GM19397 (cell line): ENCODE results near the gene ACTR1A.
"Not testable (repeated sequence)": the region's sequence is repeated elsewhere in the genome, so short reads cannot be mapped to it uniquely, and the experiment has no call there.

ENCODE experiments used
- ATAC-seq: cut with Tn5 transposase; IDR thresholded peaks from one replicate; pipeline ENCODE4 v1.9.1; 2021; ENCODE audit warnings: mild to moderate bottlenecking, moderate library complexity; ENCODE audit not compliant: unreplicated experiment

The ACTR1A gene

DNA sequence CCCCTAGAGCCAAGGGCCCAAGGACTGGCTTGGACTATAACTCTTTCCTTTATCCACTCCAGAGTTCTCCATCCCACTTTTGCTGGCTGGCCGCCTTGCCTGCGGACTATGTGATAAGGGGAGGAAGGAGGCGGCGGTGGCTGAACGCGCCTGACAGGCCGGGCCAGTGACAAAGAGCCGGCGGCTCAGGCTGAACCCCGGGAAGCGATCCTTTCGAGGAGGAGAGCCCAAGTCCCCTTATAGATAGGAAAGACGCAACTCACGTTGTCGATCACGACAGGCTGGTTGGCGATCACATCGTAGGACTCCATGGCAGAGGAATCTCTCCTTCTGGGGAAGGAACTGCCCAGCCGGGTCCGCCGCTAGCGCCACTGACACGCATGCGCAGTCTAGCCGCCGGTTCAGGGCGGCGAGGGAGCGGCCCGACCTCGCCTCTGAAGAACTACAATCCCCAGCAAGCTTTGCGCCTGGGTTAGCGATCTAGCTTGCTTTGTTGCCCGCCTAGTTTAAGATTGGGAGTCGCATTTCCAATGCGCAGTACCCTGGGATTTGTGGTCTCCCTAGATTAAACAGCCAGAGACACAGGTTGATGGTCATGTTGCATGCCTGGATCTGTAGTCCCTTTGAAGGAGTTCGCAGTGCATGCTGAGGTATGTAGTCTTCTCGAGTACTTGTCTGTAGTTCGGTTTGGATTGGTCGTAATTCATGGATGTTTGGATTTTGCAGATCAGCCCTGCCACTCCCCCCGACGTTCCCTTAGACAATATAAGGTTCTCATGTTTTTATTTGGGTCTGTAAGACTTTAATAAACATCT, at the start of gene ACTR1A:
Gene ACTR1A, minus strand, starts transcription at position 376 of the 815 bp plus-strand sequence. Its CDS starts 65 bp downstream, at position 311.
- peak; percentile 55 for ATAC-seq

DNA sequence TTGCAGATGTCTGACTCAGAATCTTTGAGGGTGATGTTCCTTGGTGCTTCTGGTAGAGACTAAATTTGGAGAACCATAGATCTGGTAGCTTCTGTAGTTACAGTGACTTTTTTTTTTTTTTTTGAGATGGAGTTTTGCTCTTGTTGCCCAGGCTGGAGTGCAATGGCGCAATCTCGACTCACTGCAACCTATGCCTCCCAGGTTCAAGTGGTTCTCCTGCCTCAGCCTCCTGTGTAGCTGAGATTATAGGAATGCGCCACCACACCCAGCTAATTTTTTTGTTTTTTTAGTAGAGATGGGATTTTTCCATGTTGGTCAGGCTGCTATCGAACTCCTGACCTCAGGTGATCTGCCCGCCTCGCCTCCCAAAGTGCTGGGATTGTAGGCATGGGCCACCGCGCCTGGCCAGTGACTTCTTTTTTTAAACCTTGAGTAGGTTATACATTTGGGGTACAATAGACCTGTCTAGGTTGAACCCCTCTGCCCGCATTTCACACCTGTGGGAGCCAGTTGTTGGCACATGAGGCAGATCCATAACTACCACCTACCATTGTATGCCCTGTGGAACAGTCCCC, 48.2 kb upstream of the ACTR1A start:
- no peak for ATAC-seq

DNA sequence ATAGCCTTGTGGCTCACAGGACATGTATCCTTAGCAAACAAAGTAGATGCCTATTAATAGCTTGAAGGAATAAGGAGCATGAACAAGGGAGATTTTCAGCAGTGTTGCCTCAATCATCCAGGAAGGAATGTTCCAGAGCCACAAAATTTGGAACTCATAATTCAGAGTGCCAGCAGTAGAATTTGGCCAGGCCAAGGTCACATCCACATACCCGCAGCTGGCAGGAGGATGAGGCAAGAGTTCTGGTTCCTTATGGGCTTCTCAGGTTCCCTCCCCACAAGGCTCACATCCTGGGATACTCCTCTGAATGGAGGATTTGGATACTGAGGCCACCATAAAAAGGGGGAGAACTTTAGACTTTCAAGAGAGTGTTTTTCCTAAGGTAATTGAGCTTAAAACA, 47.0 kb upstream of the ACTR1A start:
- no peak for ATAC-seq

DNA sequence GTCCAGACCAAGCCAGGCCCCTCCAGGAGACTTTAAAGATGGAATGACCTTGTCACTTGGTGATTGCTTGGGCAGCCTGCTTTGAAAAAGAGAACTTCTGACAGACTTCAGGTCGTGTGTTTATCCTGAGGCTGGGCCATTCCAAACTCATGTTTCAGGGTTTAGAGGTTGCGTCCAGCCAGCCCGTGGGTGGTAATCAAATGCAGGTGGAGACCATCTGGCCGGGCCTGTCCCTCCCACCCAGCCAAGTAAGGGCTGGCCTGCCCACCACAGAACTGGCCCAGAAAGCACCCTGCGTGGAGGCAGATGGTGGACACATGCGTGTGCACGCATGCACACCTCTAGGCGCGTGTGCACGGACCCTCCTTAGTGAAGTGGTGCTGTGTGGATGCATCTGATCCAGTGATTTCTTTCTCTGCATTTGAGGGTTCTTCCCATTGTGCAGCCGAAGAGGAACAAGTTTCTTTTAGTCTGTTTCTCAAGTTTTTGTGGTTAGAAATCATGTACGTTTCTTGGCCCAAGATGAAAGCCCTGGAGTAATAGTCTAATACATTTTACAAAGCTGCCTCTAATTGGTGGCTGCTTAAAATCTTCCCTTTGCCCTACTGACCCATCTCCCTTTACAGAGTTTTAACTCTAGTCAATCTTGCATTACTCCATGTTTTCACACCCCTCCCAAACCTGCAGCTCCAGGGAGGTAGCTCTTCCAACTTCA, 44.3 kb upstream of the ACTR1A start:
- no peak for ATAC-seq

DNA sequence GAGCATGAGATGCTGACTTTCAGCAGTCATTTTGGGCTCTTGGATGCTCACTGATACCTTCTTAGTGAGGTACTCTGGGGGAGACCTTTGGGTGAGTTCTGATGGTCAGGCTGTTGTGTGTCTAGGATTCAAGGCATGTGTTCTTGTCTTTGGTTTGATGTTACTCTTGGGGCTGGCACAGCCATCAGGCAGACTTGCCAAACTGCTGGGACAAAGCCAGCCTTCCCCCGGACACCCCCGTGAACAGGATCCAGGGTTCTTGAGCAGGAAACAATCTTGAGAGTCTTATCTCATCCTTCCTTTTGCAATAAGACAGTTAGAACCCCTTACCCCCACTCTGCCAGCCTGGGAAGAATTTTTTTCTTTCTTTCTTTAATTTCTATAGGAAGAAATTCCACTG, 43.5 kb upstream of the ACTR1A start:
- ATAC-seq, result no peak

DNA sequence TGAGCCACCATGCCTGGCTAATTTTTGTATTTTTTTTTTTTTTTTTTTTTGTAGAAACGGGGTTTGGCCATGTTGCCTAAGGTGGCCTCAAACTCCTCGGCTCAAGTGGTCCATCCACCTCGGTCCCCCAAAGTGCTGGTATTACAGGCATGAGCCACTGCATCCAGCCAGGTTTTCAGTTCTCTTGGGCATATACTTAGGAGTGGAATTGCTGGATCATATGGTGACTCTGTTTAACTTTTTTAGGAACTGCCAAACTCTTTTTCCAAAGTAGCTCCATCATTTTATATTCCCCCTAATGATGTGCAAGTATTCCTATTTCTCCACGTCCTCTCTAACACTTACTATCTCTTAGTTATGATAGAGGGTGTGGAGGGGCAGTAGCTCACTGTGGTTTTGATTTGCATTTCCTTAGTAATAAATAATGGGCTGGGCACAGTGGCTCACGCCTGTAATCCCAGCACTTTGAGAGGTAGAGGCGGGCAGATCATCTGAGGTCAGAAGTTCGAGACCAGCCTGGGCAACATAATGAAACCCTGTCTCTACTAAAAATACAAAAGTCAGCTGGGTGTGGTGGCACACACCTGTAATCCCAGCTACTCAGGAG, 42.9 kb upstream of the ACTR1A start:
- no peak for ATAC-seq

DNA sequence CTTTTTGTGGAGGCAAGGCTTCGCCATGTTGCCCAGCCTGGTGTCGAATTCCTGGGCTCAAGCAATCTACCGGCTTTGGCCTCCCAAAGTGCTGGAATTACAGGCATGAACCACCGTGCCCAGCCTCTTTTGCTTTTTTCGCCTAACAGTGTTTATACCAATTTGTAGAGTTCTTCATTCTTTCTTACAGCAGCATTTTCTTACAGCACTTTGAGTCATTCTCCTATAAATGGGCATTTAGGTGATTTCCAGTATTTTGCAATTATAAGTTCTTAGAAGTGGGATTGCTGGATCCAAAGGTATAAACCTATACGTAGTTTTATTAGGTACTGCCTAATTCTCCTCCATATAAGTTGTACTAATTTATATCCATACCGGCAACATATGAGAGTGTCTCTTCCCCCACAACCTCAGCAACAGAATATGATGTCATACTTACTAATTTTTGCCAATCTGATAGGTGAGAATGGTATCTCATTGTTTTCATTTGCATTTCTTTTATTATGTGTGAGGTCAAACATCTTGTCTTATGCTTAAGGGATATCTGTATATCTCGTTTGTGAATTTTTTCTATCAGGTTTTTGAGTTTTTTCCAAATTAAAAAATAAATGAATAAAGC, 40.4 kb upstream of the ACTR1A start:
- ATAC-seq, result no peak

DNA sequence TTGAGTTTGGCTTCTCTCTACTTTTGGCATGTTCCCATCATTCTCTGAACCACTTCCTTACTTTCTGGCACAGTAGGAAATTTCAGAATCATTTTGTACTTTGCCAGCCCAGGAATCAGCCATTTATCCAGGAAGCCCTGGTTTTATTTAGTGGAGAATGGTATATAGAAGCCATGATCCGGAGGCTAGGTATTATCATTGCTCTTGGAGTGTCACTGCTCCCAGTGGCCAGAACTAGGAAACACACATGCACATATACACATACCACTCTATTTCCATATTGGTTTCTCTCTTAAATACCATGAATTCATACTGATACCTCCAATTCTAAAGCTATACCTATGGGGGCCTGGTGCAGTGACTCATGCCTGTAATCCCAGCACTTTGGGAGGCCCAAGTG, 37.5 kb upstream of the ACTR1A start:
- ATAC-seq, result no peak

DNA sequence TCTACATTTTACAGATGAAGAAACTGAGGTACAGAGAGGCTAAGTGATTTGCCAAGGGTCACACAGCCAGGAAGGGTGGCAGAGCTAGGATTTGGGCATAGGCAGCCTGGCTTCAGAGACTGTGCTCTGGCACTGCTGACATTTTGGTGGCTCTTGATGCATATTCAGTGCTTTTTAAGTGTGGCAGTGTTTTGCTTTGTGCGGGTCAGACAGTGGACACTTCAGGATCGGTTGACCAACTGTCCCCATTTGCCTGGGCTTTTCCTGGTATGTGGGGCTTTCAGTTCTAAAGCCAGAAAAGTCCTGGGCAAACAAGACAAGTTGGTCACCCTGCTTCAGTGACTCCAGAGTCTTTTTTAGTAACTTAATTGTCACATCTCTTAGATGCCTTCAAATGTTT, 36.3 kb upstream of the ACTR1A start:
- ATAC-seq, result no peak

DNA sequence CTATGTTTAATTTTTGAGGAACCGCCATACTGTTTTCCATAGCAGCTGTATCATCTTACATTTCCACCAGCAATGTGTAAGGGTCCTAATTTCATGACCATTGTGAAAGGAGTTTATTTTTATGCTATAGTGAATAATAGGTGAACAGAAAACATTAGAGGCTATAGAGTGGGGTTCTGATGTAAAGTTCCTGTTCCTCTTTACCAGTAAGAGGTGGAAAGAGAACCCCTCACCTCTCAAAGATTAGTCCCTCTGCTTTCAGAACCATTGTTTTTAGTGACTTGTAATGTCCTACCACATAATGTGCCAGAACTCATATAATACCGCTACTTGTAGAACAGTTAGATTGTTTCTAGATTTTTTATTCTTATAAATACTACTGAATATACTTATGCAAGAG, 35.4 kb upstream of the ACTR1A start:
- no peak for ATAC-seq

DNA sequence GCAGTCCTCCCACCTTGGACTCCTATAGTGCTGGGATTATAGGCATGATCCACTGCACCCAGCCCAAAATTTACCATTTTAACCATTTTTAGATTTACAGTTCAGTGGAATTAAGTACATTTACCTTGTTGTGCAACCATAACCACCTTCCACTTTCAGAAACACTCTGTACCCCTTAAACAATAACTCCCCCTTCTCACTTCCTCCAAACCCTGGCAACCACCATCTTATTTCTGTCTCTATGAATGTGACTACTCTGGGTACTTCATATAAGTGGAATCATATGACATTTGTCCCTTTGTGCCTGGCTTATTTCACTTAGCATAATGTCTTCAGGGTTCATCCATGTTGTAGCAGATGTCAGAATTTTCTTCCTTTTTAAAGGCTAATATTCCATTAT, 34.9 kb upstream of the ACTR1A start:
- no peak for ATAC-seq

DNA sequence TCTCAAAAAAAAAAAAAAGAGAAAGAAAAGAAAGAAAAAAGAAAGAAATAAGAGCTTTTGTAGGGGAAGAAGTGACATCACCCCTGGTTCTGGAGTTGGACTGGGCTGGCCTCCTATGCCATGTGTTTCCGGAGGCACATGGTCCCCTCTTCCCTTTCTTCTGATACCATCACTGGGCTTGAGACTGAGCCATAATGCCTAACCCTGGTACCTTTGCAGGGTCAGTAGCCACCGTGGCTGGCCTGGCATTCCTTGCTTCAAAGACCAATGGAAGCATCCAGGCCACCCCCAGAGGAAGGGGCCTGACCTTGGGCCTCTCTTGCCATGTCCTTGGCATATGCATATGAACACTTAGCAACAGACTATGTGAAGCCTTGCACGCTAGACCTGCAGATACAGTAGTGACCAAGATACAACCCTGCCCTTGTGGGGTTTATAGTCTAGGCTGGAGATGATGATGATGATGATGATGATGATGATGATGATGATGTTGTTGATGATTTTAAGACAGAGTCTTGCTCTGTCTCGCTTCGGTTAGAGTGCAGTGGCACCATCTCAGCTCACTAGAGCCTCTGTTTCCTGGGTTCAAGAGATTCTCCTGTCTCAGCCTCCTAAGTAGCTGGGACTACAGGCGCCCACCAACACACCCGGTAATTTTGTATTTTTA, 33.1 kb upstream of the ACTR1A start:
- no peak for ATAC-seq

DNA sequence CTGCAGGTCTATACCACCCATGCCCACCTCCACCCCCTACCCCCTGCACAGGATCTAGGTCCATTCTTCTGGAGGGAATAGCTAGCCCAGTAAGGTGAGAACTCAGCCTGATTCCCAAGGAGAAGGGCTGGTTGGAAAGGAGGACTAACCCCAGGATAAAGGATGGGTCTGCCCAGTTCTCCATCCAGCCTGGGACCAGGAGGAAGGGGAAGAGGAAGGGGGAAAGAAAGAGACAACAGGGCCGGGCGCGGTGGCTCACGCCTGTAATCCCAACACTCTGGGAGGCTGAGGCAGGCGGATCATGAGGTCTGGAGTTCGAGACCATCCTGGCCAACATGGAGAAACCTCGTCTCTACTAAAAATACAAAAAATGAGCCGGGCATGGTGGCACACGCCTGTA, 32.5 kb upstream of the ACTR1A start:
- not testable (repeated sequence) for ATAC-seq

DNA sequence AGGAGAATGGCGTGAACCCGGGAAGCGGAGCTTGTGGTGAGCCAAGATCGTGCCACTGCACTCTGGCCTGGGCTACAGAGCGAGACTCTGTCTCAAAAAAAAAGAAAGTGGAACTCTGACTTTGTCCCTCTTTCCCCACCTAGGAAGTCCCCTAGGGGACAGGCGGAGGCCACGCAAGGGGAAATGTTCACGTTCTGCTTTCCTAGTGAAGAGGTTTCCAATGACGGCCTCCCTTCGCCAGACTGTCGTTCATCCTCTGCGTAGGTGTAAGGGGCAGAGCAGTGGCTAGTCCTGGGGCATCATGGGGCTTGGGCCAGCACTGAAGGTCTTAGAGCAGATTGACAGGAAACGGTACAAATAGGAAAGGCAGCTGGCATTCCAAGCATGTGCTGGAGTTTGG, 31.8 kb upstream of the ACTR1A start:
- no peak for ATAC-seq

DNA sequence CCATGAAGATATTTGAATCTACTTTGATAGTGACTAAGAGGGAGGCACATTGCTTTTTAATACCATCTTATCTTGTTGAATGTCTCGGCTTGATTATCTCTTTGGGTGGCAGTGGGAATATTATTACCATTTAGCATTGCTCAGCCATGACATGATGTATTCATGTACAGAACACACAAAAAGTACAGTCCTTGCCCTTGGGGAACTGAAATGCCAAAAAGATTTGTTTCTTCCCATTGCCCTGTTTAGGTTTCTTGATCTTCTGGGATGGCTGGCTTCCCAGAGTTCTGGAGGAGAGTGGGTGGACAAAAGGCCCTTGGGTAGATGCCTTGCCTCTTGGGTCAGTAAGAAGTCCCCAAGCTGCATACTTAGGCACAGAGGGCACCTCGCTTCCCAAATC, 25.0 kb upstream of the ACTR1A start:
- no peak for ATAC-seq

DNA sequence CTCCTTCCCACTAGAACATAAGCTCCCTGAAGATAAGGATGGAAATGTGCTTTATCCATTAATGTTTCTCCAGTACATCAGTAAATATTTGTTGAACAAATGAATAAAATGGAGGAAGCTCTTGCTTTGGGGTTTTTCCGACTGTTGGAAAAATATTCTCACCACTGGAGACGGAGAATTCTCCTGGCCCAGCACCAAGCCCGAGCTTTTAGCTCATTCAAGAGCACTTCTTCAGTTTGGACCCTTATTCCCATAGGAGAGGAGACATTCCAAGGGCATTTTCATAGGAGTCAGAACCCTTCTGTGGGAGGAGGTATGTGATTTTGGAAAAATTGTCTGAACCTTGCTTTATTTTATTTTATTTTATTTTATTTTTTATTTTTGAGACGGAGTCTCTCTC, 22.2 kb upstream of the ACTR1A start:
- ATAC-seq, result no peak

DNA sequence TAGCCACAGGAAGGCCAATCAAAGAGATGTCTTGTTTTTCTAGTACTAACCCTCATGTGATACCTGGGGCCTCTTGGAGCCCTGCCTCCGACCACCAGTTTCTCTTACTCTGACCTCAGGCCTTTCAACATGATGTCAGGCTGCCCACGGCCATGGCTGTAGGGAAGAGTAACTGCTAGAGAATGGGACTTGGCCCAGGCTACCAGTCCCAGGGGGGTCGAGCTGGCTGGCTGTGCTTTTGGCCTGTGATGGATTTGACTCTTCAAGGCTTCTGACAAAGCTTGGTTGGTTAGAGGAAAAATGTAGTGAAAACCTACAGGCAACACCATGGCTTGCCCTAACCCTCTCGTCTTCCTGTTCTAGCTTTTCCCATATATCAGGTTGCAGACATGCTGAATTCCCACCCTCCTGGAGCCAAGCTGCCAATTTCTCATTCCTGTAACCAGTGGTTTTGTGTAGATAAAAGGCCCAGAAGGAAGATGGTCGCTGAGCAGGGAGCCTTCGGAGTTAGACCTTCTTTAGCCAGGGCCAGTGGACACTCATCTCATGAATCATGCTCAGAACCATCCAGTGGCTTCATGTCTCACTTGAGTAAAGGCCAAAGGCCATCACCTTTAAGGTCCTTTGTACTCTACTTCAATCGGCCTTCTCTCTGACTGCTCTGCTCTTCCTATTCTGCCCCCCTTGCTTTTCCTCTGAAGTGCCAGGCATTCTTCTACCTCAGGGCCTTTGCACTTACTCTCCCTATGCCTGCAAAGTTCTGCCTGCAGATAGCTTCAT, 20.9 kb upstream of the ACTR1A start:
- no peak for ATAC-seq

DNA sequence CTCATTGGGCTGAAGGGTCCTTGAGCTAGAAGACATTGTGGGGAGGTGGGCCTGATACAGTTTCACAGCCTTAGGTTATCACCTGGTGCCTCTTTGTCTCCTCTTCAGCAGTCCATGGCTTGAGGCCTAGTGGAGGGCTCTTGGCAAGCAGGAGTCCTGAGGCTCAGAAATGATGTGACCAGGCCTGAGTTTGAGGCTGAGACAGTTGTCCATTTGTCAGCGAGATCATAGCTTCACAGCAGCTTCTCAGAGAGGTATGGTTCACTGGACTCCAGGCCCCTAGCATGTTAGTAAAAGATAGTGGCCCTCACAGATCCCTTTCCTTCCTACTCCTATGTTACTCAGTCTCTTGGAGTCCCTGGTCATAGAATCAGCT, 20.4 kb upstream of the ACTR1A start:
- no peak for ATAC-seq

DNA sequence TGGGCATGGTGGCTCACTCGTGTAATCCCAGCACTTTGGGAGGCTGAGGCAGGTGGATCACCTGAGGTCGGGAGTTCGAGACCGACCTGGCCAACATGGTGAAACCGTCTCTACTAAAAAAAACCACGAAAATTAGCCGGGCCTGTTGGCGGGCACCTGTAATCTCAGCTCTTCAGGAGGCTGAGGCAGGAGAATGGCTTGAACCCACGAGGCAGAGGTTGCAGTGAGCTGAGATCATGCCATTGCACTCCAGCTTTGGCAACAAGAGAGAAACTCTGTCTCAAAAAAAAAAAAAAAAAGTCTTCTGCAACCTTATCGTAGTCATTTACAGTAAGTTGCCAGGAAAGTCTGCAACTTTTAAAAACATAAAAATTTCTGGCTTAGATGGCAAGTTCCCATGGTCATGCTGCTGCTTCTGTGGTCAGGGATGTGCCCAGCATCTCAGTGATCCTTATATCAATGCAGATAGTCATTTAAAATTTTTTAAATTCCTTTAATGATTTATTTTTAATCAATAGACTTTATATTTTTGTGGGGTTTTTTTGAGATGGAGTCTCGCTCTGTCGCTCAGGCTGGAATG, 16.8 kb upstream of the ACTR1A start:
- ATAC-seq, result no peak

DNA sequence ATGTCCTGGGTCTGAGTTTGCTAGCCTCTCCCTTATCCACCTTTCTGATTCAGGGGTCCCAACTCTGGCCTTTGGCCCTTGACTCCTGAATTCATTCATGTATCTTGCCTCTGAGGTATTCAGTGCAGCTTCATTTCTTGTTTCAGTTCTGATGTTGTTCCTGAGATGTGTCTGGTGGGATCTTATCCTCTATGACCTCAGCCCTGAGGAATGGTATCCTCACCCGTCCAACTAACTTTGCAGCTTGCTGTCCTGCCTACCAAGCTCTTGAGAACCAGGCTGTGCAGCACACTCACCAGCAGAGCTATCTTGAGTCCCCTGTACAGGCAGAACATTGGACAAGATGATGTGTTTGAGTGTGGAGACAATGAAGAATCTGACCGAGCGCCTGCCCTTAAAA, 15.0 kb upstream of the ACTR1A start:
- ATAC-seq, result no peak
